HEK293 (cell line): Measurements from ENCODE around the gene CHST15.
A peak's percentile ranks its signal among the peaks of the same experiment; 100 is the strongest.

Experiments
- KLF10 ChIP-seq: fragments of 450-650 bp; IDR thresholded peaks from 2 replicates; pipeline ENCODE4 v1.5.1; 2018; ENCODE audit warnings: missing biosample characterization, mild to moderate bottlenecking, missing genetic modification characterization
- MZF1 ChIP-seq: fragments of 450-650 bp; formaldehyde crosslinking; IDR thresholded peaks from 2 replicates; pipeline ENCODE4 v1.5.1; 2017; ENCODE audit warnings: missing biosample characterization, missing genetic modification characterization, borderline replicate concordance
- ZNF114 ChIP-seq: fragments of 450-650 bp; formaldehyde crosslinking; IDR thresholded peaks from 2 replicates; pipeline ENCODE4 v1.5.0; 2017; ENCODE audit warnings: missing biosample characterization, missing genetic modification characterization
- ZNF121 ChIP-seq: fragments of 450-650 bp; formaldehyde crosslinking; IDR thresholded peaks from 2 replicates; pipeline ENCODE4 v1.5.1; 2016; ENCODE audit warnings: missing biosample characterization, missing genetic modification characterization
- ZNF214 ChIP-seq: fragments of 450-650 bp; formaldehyde crosslinking; IDR thresholded peaks from 2 replicates; pipeline ENCODE4 v1.5.1; 2017; ENCODE audit warnings: missing biosample characterization, mild to moderate bottlenecking, missing genetic modification characterization, borderline replicate concordance
- ZNF311 ChIP-seq: fragments of 450-650 bp; formaldehyde crosslinking; IDR thresholded peaks from 2 replicates; pipeline ENCODE4 v1.5.1; 2017; ENCODE audit warnings: missing biosample characterization, missing genetic modification characterization, borderline replicate concordance
- ZNF350 ChIP-seq: fragments of 450-650 bp; formaldehyde crosslinking; IDR thresholded peaks from 2 replicates; pipeline ENCODE4 v1.5.0; 2017; ENCODE audit warnings: missing biosample characterization, mild to moderate bottlenecking, missing genetic modification characterization
- ZNF354C ChIP-seq: fragments of 450-650 bp; formaldehyde crosslinking; IDR thresholded peaks from 2 replicates; pipeline ENCODE4 v1.5.1; 2016; ENCODE audit warnings: missing biosample characterization, missing genetic modification characterization, low read depth, borderline replicate concordance
- ZNF391 ChIP-seq: fragments of 450-650 bp; formaldehyde crosslinking; IDR thresholded peaks from 2 replicates; pipeline ENCODE4 v1.5.1; 2016; ENCODE audit warnings: low read depth, missing biosample characterization, missing genetic modification characterization, borderline replicate concordance
- ZNF571 ChIP-seq: fragments of 450-650 bp; formaldehyde crosslinking; IDR thresholded peaks from 2 replicates; pipeline ENCODE4 v1.5.0; 2017; ENCODE audit warnings: missing biosample characterization, missing genetic modification characterization
- ZNF610 ChIP-seq: fragments of 450-650 bp; formaldehyde crosslinking; IDR thresholded peaks from 2 replicates; pipeline ENCODE4 v1.5.1; 2016; ENCODE audit warnings: missing biosample characterization, missing genetic modification characterization, borderline replicate concordance
- TF ChIP-seq, protein P1 (sequence below): fragments of 450-650 bp; formaldehyde crosslinking; IDR thresholded peaks from 2 replicates; pipeline ENCODE4 v1.5.1; 2016; ENCODE audit warnings: missing biosample characterization, missing genetic modification characterization
- TF ChIP-seq, protein P2 (sequence below): fragments of 450-650 bp; formaldehyde crosslinking; IDR thresholded peaks from 2 replicates; pipeline ENCODE4 v1.5.1; 2016; ENCODE audit warnings: missing biosample characterization, missing genetic modification characterization
- TF ChIP-seq, protein P3 (sequence below): fragments of 450-650 bp; formaldehyde crosslinking; IDR thresholded peaks from 2 replicates; pipeline ENCODE4 v1.5.1; 2016; ENCODE audit warnings: missing biosample characterization, missing genetic modification characterization
- TF ChIP-seq, protein P4 (sequence below): fragments of 450-650 bp; formaldehyde crosslinking; IDR thresholded peaks from 2 replicates; pipeline ENCODE4 v1.5.1; 2016; ENCODE audit warnings: missing biosample characterization, missing genetic modification characterization
- TF ChIP-seq, protein P5 (sequence below): fragments of 450-650 bp; formaldehyde crosslinking; IDR thresholded peaks from 2 replicates; pipeline ENCODE4 v1.5.1; 2016; ENCODE audit warnings: missing biosample characterization, missing genetic modification characterization, borderline replicate concordance
- TF ChIP-seq, protein P6 (sequence below): fragments of 450-650 bp; formaldehyde crosslinking; IDR thresholded peaks from 2 replicates; pipeline ENCODE4 v1.5.1; 2016; ENCODE audit warnings: missing biosample characterization, missing genetic modification characterization

CHST15 gene

DNA sequence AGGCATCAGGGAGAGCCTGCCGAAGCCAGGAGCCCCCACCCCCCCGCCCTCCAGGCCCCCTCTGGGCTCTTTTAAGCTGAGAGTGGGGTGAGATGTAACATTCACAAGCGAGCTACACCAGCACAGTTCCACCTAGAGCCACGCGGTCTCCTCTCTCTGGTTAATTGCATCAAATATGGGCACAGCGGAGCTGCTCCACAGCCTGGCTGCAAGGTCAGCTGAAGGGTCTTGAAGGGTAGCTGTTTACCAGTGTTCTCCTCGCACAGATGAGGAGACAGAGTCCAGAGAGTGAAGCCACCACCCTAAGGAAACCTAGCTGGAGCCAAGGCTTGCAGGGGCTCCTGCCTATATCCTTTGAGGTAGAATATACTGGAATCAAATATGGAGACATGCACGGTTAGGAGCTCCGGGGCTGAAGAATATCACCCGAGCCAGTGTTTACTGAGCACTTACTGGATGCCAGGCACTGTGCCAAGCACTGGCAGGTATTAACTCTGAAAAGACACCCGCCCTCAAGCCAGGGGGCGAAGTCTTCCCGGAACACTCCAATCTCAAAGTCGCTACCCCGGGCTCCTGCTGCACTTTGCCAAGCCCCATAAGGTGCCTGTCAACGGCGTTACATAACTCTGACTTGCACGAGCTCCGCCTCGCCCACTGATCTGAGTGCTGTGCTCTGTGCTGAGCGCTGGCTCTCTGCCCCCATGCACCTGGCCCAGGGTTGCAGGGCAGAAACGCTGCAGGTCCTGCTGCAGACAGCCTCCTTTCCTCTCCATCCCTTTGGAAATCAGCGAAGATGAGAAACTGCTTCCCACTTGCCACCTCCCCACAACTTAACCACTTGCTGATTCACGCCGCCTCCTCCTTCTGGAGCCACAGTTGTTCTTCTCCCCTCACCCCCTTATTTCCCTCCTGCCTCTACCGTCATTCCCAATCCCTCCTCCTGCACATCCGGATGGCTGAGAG, 5.4 kb downstream of the CHST15 start (continued):
- TF ChIP-seq, protein P1, sequence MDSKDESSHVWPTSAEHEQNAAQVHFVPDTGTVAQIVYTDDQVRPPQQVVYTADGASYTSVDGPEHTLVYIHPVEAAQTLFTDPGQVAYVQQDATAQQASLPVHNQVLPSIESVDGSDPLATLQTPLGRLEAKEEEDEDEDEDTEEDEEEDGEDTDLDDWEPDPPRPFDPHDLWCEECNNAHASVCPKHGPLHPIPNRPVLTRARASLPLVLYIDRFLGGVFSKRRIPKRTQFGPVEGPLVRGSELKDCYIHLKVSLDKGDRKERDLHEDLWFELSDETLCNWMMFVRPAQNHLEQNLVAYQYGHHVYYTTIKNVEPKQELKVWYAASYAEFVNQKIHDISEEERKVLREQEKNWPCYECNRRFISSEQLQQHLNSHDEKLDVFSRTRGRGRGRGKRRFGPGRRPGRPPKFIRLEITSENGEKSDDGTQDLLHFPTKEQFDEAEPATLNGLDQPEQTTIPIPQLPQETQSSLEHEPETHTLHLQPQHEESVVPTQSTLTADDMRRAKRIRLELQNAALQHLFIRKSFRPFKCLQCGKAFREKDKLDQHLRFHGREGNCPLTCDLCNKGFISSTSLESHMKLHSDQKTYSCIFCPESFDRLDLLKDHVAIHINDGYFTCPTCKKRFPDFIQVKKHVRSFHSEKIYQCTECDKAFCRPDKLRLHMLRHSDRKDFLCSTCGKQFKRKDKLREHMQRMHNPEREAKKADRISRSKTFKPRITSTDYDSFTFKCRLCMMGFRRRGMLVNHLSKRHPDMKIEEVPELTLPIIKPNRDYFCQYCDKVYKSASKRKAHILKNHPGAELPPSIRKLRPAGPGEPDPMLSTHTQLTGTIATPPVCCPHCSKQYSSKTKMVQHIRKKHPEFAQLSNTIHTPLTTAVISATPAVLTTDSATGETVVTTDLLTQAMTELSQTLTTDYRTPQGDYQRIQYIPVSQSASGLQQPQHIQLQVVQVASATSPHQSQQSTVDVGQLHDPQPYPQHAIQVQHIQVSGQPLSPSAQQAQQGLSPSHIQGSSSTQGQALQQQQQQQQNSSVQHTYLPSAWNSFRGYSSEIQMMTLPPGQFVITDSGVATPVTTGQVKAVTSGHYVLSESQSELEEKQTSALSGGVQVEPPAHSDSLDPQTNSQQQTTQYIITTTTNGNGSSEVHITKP (tag by site-specific recombination): peak; percentile 76
- no peak for TF ChIP-seq ZNF571 (tag by site-specific recombination)
- no peak for TF ChIP-seq ZNF610 (tag by site-specific recombination)
- TF ChIP-seq ZNF391 (tag by site-specific recombination): no peak
- TF ChIP-seq, protein P2, sequence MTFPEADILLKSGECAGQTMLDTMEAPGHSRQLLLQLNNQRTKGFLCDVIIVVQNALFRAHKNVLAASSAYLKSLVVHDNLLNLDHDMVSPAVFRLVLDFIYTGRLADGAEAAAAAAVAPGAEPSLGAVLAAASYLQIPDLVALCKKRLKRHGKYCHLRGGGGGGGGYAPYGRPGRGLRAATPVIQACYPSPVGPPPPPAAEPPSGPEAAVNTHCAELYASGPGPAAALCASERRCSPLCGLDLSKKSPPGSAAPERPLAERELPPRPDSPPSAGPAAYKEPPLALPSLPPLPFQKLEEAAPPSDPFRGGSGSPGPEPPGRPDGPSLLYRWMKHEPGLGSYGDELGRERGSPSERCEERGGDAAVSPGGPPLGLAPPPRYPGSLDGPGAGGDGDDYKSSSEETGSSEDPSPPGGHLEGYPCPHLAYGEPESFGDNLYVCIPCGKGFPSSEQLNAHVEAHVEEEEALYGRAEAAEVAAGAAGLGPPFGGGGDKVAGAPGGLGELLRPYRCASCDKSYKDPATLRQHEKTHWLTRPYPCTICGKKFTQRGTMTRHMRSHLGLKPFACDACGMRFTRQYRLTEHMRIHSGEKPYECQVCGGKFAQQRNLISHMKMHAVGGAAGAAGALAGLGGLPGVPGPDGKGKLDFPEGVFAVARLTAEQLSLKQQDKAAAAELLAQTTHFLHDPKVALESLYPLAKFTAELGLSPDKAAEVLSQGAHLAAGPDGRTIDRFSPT (tag by site-specific recombination): no peak
- no peak for TF ChIP-seq ZNF350
- TF ChIP-seq ZNF121 (tag by site-specific recombination): no peak
- TF ChIP-seq ZNF354C (tag by site-specific recombination): no peak
- TF ChIP-seq ZNF214 (tag by site-specific recombination): no peak
- TF ChIP-seq, protein P3, sequence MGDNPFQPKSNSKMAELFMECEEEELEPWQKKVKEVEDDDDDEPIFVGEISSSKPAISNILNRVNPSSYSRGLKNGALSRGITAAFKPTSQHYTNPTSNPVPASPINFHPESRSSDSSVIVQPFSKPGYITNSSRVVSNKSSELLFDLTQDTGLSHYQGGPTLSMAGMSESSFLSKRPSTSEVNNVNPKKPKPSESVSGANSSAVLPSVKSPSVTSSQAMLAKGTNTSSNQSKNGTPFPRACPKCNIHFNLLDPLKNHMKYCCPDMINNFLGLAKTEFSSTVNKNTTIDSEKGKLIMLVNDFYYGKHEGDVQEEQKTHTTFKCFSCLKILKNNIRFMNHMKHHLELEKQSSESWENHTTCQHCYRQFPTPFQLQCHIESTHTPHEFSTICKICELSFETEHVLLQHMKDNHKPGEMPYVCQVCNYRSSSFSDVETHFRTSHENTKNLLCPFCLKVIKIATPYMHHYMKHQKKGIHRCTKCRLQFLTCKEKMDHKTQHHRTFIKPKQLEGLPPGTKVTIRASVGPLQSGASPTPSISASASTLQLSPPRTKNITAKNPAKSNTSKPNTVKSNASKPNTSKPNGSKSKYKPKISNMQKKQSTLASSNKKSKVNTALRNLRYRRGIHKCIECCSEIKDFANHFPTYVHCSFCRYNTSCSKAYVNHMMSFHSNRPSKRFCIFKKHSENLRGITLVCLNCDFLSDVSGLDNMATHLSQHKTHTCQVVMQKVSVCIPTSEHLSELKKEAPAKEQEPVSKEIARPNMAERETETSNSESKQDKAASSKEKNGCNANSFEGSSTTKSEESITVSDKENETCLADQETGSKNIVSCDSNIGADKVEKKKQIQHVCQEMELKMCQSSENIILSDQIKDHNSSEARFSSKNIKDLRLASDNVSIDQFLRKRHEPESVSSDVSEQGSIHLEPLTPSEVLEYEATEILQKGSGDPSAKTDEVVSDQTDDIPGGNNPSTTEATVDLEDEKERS (tag by site-specific recombination): no peak
- TF ChIP-seq, protein P4, sequence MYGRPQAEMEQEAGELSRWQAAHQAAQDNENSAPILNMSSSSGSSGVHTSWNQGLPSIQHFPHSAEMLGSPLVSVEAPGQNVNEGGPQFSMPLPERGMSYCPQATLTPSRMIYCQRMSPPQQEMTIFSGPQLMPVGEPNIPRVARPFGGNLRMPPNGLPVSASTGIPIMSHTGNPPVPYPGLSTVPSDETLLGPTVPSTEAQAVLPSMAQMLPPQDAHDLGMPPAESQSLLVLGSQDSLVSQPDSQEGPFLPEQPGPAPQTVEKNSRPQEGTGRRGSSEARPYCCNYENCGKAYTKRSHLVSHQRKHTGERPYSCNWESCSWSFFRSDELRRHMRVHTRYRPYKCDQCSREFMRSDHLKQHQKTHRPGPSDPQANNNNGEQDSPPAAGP (tag by site-specific recombination): no peak
- TF ChIP-seq, protein P5, sequence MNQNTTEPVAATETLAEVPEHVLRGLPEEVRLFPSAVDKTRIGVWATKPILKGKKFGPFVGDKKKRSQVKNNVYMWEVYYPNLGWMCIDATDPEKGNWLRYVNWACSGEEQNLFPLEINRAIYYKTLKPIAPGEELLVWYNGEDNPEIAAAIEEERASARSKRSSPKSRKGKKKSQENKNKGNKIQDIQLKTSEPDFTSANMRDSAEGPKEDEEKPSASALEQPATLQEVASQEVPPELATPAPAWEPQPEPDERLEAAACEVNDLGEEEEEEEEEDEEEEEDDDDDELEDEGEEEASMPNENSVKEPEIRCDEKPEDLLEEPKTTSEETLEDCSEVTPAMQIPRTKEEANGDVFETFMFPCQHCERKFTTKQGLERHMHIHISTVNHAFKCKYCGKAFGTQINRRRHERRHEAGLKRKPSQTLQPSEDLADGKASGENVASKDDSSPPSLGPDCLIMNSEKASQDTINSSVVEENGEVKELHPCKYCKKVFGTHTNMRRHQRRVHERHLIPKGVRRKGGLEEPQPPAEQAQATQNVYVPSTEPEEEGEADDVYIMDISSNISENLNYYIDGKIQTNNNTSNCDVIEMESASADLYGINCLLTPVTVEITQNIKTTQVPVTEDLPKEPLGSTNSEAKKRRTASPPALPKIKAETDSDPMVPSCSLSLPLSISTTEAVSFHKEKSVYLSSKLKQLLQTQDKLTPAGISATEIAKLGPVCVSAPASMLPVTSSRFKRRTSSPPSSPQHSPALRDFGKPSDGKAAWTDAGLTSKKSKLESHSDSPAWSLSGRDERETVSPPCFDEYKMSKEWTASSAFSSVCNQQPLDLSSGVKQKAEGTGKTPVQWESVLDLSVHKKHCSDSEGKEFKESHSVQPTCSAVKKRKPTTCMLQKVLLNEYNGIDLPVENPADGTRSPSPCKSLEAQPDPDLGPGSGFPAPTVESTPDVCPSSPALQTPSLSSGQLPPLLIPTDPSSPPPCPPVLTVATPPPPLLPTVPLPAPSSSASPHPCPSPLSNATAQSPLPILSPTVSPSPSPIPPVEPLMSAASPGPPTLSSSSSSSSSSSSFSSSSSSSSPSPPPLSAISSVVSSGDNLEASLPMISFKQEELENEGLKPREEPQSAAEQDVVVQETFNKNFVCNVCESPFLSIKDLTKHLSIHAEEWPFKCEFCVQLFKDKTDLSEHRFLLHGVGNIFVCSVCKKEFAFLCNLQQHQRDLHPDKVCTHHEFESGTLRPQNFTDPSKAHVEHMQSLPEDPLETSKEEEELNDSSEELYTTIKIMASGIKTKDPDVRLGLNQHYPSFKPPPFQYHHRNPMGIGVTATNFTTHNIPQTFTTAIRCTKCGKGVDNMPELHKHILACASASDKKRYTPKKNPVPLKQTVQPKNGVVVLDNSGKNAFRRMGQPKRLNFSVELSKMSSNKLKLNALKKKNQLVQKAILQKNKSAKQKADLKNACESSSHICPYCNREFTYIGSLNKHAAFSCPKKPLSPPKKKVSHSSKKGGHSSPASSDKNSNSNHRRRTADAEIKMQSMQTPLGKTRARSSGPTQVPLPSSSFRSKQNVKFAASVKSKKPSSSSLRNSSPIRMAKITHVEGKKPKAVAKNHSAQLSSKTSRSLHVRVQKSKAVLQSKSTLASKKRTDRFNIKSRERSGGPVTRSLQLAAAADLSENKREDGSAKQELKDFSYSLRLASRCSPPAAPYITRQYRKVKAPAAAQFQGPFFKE (tag by site-specific recombination): no peak
- TF ChIP-seq ZNF311 (tag by site-specific recombination): no peak
- TF ChIP-seq MZF1 (tag by site-specific recombination): no peak
- no peak for TF ChIP-seq ZNF114 (tag by site-specific recombination)
- TF ChIP-seq, protein P6, sequence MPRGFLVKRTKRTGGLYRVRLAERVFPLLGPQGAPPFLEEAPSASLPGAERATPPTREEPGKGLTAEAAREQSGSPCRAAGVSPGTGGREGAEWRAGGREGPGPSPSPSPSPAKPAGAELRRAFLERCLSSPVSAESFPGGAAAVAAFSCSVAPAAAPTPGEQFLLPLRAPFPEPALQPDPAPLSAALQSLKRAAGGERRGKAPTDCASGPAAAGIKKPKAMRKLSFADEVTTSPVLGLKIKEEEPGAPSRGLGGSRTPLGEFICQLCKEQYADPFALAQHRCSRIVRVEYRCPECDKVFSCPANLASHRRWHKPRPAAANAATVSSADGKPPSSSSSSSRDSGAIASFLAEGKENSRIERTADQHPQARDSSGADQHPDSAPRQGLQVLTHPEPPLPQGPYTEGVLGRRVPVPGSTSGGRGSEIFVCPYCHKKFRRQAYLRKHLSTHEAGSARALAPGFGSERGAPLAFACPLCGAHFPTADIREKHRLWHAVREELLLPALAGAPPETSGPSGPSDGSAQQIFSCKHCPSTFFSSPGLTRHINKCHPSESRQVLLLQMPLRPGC (tag by site-specific recombination): no peak
- TF ChIP-seq KLF10 (tag by site-specific recombination): no peak
